HepG2 (cell line): ENCODE measurements around the gene RNF135. TPM values are rescaled to one million over a fixed set of nuclear protein-coding genes. Genes with fewer than 3 reads are reported as not detected.

Experiments
- ATAC-seq: fragments of 200-7000 bp; cut with Tn5 transposase; 3 replicates; pipeline ENCODE4 v1.9.1; 2020; ENCODE audit warnings: mild to moderate bottlenecking, moderate library complexity
- BruUV-seq: library from RNA; stranded (reverse); fragments of 400-500 nt; replicated peaks from 2 replicates; lab custom pipeline; 2021; lab: Mats Ljungman, UMichigan
- CTCF ChIA-PET: fragments of 300-600 bp; formaldehyde crosslinking; extraction: SDS; loops from one replicate; lab custom pipeline; 2021; ENCODE audit warnings: low total read pairs, inconsistent platforms, low intra/inter-chr PET ratio; lab: Yijun Ruan, JAX
- POLR2A ChIA-PET: fragments of 350-600 bp; sonication (Branson Sonifier 250); formaldehyde crosslinking; loops from one replicate; lab custom pipeline; 2020; ENCODE audit warnings: antibody characterized with exemption, inconsistent platforms; lab: Yijun Ruan, JAX
- DNase-seq: peaks from one replicate; pipeline ENCODE4 v3.0.0-alpha.2; 2015; ENCODE audit warnings: low spot score
- FAIRE-seq: peaks from 3 replicates; lab custom pipeline; 2011; peaks lifted over from hg19 to GRCh38; lab: Jason Lieb, UNC
- H2AFZ ChIP-seq: one replicate; pipeline ENCODE4 v1.6.1; 2011; ENCODE audit warnings: low read length, inconsistent platforms
- H3K27ac ChIP-seq: fragments of 300-600 bp; 3 replicates; pipeline ENCODE4 v1.8.0; 2011; ENCODE audit warnings: mixed run types, mild to moderate bottlenecking, mixed read lengths, low read length, inconsistent platforms; ENCODE audit not compliant: insufficient read depth; ENCODE audit errors: extremely low read length
- H3K27me3 ChIP-seq, 2 experiments: fragments of 200-600 bp in 1 of 2; 2 replicates in 1 of 2; 3 replicates in 1 of 2; pipeline versions ENCODE4 v1.6.0 to v1.8.0; 2011; ENCODE audit warnings: low read length in 2 of 2, mild to moderate bottlenecking in 2 of 2, moderate library complexity in 2 of 2, inconsistent platforms in 1 of 2; ENCODE audit not compliant: insufficient read depth in 2 of 2, control insufficient read depth in 1 of 2
- H3K36me3 ChIP-seq, 2 experiments: fragments of 200-600 bp in 1 of 2; replicated peaks in 1 of 2; 2 replicates in 1 of 2; 3 replicates in 1 of 2; pipeline versions ENCODE4 v1.5.1 to v1.8.0; 2011; ENCODE audit warnings: low read length in 2 of 2, inconsistent platforms in 1 of 2; ENCODE audit not compliant: insufficient read depth in 2 of 2, control insufficient read depth in 1 of 2
- H3K4me1 ChIP-seq: 2 replicates; pipeline ENCODE4 v1.5.1; 2012; ENCODE audit warnings: low read length, inconsistent platforms; ENCODE audit not compliant: insufficient read depth
- H3K4me2 ChIP-seq: 2 replicates; pipeline ENCODE4 v1.6.0; 2011; ENCODE audit warnings: low read depth, low read length, inconsistent platforms
- H3K4me3 ChIP-seq, 3 experiments: fragments of 200-600 bp in 1 of 3; sonication (generic), shearing (Covaris generic) in 1 of 3; replicated peaks in 1 of 3; 2 replicates each; pipeline ENCODE4 v1.5.1; 2011 to 2016; ENCODE audit warnings: low read length in 3 of 3, inconsistent platforms in 2 of 3, low read depth in 2 of 3, mild to moderate bottlenecking in 2 of 3, control low read depth in 1 of 3, mixed read lengths in 1 of 3; ENCODE audit not compliant: insufficient read depth in 1 of 3
- H3K79me2 ChIP-seq: one replicate; pipeline ENCODE4 v1.6.1; 2011; ENCODE audit warnings: low read length, inconsistent platforms; ENCODE audit not compliant: insufficient read depth
- H3K9ac ChIP-seq: 2 replicates; pipeline ENCODE4 v1.6.0; 2011; ENCODE audit warnings: mild to moderate bottlenecking, low read depth, low read length, inconsistent platforms; ENCODE audit not compliant: insufficient read depth
- H3K9me3 ChIP-seq: 2 replicates; pipeline ENCODE4 v1.5.1; 2012; ENCODE audit warnings: mild to moderate bottlenecking, low read length
- H4K20me1 ChIP-seq: 2 replicates; pipeline ENCODE4 v1.6.0; 2011; ENCODE audit warnings: inconsistent platforms, mild to moderate bottlenecking, low read length, moderate library complexity; ENCODE audit not compliant: insufficient read depth
- FOXP1 ChIP-seq, 2 experiments: fragments of 450-650 bp in 1 of 2; IDR thresholded peaks; 2 replicates each; pipeline ENCODE4 v1.6.1; 2017 to 2018; ENCODE audit warnings: antibody characterized with exemption in 1 of 2
- FUBP1 ChIP-seq: sonication (generic); formaldehyde crosslinking; IDR thresholded peaks from 2 replicates; pipeline ENCODE4 v1.5.1; 2020; ENCODE audit warnings: missing genetic modification reagents, mild to moderate bottlenecking, borderline replicate concordance
- HNF4A ChIP-seq: sonication (generic); formaldehyde crosslinking; IDR thresholded peaks from 2 replicates; pipeline ENCODE4 v1.4.0; 2020; ENCODE audit warnings: missing genetic modification reagents
- MATR3 ChIP-seq: sonication (generic); formaldehyde crosslinking; IDR thresholded peaks from 2 replicates; pipeline ENCODE4 v1.4.0; 2020; ENCODE audit warnings: missing genetic modification reagents
- ZNF557 ChIP-seq: sonication (generic); formaldehyde crosslinking; IDR thresholded peaks from 2 replicates; pipeline ENCODE4 v1.4.0; 2020; ENCODE audit warnings: missing genetic modification reagents
- ZNF616 ChIP-seq: sonication (generic); formaldehyde crosslinking; IDR thresholded peaks from 2 replicates; pipeline ENCODE4 v1.5.0; 2020; ENCODE audit warnings: low read depth, mild to moderate bottlenecking, missing genetic modification reagents
- ZNF724P ChIP-seq: sonication (generic); formaldehyde crosslinking; IDR thresholded peaks from 2 replicates; pipeline ENCODE4 v1.8.0; 2022; ENCODE audit warnings: missing genetic modification reagents, borderline replicate concordance
- WGBS: methylation state at CpG from one replicate; pipeline ENCODE4 v1.1.6; 2017; ENCODE audit warnings: low lambda C conversion rate; 5-methylcytosine and 5-hydroxymethylcytosine counted together
- in situ Hi-C: cut with HindIII; loops from 2 replicates; pipeline ENCODE4 v1.10.0; 2017; ENCODE audit warnings: low pct_unique_long_range_greater_than_20kb; ENCODE audit not compliant: extremely low pct_ligation_motif_present
- intact Hi-C: fragments of 100-400 bp; cut with micrococcal nuclease; formaldehyde crosslinking; loops from one replicate; pipeline ENCODE4 v1.10.0; 2022; ENCODE audit not compliant: unreplicated experiment
- polyA plus RNA-seq, 8 experiments: library from polyadenylated mRNA; depleted of rRNA in 3 of 8; stranded (reverse) in 7 of 8; unstranded in 1 of 8; fragments of >200 nt; fragmentation: Illumina TruSeq in 4 of 8; extraction: Trizol in 4 of 8; gene quantifications; 2 replicates each; pipeline versions ENCODE4 v1.2.1 to v1.2.3, GENCODE V29; 2011 to 2016; ENCODE audit warnings: low read depth in 4 of 8, missing spikeins in 1 of 8, mixed read lengths in 1 of 8; ENCODE audit not compliant: insufficient read depth in 1 of 8
- total RNA-seq, 5 experiments: library from RNA; depleted of rRNA; stranded (reverse); fragments of >200 nt; fragmentation: Illumina TruSeq; extraction: Trizol; gene quantifications; 2 replicates each; pipeline ENCODE4 v1.2.3, GENCODE V29; 2016; ENCODE audit warnings: low read depth in 1 of 5
- TF ChIP-seq, protein P1 (sequence below): sonication (generic); formaldehyde crosslinking; IDR thresholded peaks from 2 replicates; pipeline ENCODE4 v1.8.0; 2022; ENCODE audit warnings: mild to moderate bottlenecking, missing genetic modification reagents, borderline replicate concordance

The RNF135 gene
- total and polyA plus RNA-seq, 2 of the 13 experiments (the other 11 are each of a cell fraction or from before 2014, with no cell fraction given) = not detected

DNA sequence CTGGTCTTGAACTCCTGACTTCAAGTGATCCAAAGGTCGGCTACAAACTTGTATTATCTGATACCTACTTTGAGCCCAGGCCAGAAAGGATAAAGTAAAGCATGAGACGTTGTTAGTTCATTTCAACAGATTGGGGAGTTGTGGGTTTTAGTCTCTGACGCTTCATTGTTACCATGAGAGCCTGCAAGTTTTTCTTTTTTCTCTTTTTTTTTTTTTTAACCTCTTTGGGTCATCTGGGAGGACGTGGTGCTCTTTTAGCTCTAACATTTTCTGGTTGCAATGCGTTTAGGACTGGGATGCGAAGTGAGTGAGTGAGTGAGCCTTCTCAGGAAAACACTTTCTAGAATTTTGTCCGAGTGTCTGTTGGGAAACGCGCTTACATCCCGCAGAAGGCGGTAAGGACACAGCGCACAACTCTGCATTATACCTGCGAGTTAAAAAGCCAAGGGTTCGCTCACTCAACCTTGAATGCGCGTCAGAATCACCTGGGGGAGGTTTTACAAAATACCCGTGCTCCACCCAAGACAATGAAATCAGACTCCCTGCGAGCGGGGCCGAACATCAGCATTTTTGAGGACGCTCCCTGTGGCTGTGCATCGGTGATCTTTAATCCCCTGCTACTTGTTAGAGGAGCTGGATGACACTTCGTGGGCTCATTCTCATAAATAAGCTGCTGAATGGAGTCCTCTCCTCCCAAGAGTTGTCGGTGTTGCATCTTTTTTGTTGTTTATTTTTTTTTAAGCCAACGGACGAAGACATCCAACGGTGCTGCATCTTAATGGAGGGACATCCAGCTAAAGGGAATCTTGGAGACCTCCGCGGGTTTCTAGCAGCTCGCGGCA, 629 bp upstream of the RNF135 start:
- ATAC-seq (no peak), DNase-seq (no peak), FAIRE-seq (no peak)
- Histone ChIP-seq H3K4me1 (peaks cover 12% of the 10 kb centered on the region; the same call in 1 of the 2 replicates), H3K79me2 (no peaks in the 10 kb centered on the region), H3K27ac (no peak overlapping the region), H3K9me3 (no peaks in the 10 kb centered on the region), H3K4me3 (no peak overlapping the region), H2AFZ (no peak overlapping the region), H3K4me2 (no peak overlapping the region), H3K36me3 (no peaks in the 10 kb centered on the region), H4K20me1 (no peaks in the 10 kb centered on the region), H3K9ac (no peak overlapping the region), H3K27me3 (no peaks in the 10 kb centered on the region; a peak in 1 of 5 replicates)
- in situ Hi-C loops = no loop called here
- 71% methylated on average over 31 of the region's 31 CpGs for WGBS
- ChIA-PET POLR2A (no interaction called here), CTCF (no interaction called here)
- intact Hi-C loops = no loop called here
- BruUV-seq = no TSS peak
- TF ChIP-seq ZNF616 (CRISPR knock-in tag) = no peak
- TF ChIP-seq FOXP1 (IDR thresholded peaks at IDR 0.05) = no peak
- TF ChIP-seq FOXP1 (CRISPR knock-in tag; IDR thresholded peaks at IDR 0.05) = no peak
- TF ChIP-seq HNF4A = no peak
- no peak for TF ChIP-seq ZNF724P (CRISPR knock-in tag)
- no peak for TF ChIP-seq ZNF557 (CRISPR knock-in tag)
- TF ChIP-seq, protein P1, sequence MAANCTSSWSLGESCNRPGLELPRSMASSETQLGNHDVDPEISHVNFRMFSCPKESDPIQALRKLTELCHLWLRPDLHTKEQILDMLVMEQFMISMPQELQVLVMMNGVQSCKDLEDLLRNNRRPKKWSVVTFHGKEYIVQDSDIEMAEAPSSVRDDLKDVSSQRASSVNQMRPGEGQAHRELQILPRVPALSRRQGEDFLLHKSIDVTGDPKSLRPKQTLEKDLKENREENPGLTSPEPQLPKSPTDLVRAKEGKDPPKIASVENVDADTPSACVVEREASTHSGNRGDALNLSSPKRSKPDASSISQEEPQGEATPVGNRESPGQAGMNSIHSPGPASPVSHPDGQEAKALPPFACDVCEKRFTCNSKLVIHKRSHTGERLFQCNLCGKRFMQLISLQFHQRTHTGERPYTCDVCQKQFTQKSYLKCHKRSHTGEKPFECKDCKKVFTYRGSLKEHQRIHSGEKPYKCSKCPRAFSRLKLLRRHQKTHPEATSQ (CRISPR knock-in tag) = no peak
- TF ChIP-seq MATR3 (CRISPR knock-in tag) = no peak
- no peak for TF ChIP-seq FUBP1 (CRISPR knock-in tag)
